Stimulated activated CD4-positive, alpha-beta T cell treated with anti-CD3 and anti-CD28 coated beads, TNF-alpha, amount 100 ng/mL, for 1 hour (primary cell): ENCODE results near the gene SFXN2.
"Not testable (repeated sequence)": the region's sequence is repeated elsewhere in the genome, so short reads cannot be mapped to it uniquely, and the experiment has no call there.

ENCODE experiments used
- DNase-seq, 3 donors: peaks; one replicate each; pipeline ENCODE4 v3.0.0-alpha.2; 2020; ENCODE audit warnings: low read depth in 3 of 3, low spot score in 1 of 3

Gene SFXN2

DNA sequence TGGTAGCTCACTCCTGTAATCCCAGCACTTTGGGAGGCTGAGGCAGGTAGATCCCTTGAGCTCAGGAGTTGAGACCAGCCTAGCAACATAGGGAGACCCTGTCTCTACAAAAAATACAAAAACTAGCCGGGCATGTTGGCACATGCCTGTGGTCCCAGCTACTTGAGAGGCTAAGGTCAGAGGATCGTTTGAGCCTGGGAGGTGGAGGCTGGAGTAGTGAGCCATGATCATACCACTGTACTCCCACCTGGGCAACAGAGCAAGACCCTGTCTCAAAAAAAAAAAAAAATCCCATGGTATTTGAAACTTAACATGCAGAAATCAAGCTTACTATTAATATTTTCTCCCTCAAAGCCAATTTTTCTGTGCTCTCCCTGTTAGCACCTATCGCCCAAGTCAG, 5.9 kb downstream of the SFXN2 start:
- no peak for DNase-seq

DNA sequence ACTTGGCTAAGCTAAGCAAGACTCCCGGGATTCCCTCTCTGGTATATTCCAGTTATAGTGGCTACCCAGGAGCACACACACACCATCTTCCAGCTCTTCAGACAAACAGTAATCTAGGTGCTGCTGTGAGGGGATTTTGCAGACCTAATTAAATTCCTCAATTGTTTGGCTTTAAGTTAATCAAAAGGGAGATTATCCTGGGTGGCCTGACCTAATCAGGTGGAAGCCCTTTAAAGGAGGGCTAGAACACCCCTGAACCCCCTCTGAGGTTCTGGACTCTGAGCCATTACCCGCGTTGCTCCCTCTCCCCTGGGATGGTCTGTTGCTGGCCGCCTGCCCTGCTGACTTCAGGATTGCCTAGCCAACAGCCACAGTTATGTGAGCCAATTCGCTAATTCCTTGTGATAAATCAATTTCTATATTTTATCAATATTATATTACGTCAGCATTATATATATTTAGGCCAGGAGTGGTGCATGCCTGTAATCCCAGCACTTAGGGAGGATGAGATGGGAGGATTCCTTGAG, 6.4 kb downstream of the SFXN2 start:
- DNase-seq = no peak

DNA sequence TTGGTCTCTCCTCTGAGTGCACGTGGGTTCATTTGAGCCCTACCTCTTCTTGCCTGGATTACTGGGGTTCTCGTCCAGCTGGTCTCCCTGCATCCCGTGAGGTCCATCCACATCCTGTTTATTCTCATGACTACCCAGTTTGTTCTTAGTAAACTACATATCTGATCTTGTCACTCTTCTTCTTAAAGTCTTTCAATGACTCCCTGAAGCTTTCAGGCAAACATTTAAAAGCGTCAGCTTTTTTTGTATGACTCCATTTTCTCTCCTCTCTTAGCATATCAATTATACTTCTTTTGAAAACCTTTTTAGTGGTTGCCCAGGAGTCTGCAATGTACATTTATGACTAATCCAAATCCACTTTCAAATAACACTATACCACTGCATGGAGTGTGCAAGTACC, 7.5 kb downstream of the SFXN2 start:
- DNase-seq = no peak

- no peak for DNase-seq
Observed at GRCh38 chr10:102723989-102724388, 9.6 kb downstream of the SFXN2 start.

- no peak for DNase-seq
Observed at GRCh38 chr10:102726274-102726673, 11.8 kb downstream of the SFXN2 start.

DNA sequence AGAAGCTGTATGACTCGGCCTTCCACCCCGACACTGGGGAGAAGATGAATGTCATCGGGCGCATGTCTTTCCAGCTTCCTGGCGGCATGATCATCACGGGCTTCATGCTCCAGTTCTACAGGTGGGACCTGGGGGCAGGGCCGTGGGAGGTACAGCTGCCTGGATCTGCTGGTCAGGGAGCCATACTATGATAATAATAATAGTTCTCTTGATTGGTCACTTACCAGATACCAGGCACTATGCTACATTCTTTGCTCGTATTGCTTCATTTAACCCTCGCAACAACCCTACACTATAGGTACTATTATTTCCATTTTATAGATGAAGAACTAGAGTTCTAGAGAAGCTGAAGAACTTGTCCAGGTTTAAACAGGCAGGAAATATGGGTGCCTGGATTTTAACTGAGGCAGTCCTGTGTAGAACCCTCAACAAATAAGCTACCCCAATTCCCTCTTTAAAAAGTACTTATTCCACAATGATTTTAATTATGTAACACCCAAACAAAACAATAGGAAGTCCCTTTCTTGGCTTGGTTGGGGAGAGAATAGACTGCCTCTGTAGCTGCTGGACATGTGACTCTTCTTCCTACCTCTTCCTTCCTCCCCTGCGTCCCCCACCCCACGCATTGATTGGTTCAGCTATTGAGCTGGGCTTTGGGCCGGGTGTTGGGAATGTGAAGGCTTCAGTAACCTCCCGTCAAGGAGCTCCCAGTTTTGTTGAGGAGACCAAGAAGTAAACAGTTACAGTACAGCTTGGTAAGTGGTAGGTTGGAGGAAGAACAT, 12.8 kb downstream of the SFXN2 start:
- no peak for DNase-seq

GRCh38 chr10:102729029-102730026, 14.9 kb downstream of the SFXN2 start:
- peak in 1 of 3 donors; percentile 43 for DNase-seq

DNA sequence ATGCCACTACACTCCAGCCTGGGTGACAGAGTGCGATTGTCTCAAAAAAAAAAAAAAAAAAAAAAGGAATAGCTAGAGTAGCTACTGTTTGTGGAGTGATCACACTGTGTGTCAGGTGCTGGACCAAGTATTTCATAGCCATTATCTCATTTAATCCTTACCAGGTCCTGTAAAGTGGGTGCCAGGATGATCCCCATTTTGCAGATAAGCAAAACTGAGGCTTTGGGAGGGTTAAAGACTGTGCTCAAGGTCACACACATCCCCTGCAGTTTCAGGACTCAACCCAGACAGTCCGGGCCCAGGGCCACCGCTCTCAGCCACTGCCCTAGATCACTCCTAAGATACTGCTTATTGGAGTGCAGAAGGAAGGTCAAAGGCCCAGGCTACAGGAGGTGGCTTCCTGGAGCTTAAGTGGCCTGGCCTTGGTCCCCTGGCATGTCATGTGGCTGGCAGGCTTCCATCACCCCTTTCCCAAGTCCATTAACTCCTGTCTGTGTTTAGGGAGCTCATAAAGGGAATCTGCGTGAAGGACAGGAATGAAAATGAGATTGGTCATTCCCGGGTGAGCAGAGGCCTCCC, 16.9 kb downstream of the SFXN2 start:
- DNase-seq = no peak

DNA sequence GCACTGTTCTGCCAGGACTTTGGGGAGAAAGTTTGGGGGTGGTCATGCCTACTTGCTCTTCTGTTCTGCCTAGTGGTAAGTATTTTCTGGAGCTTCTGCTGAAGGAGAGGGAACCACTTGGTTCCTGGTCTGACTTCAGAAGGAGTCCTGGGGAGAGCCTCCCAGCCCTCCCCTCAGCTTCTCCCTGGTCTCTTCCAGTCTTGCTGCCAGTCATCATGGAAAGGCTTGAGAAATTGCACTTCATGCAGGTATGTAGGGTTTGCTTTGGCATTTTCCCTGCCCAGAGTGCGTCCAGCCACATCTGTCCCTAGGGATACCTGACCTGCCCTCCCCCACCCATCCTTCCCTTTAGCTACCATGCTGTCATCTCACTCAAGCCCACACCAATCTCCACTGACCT, 18.2 kb downstream of the SFXN2 start:
- DNase-seq = no peak

GRCh38 chr10:102735065-102735562, 20.7 kb downstream of the SFXN2 start:
- no peak for DNase-seq

GRCh38 chr10:102738692-102739121, 24.3 kb downstream of the SFXN2 start:
- no peak for DNase-seq

DNA sequence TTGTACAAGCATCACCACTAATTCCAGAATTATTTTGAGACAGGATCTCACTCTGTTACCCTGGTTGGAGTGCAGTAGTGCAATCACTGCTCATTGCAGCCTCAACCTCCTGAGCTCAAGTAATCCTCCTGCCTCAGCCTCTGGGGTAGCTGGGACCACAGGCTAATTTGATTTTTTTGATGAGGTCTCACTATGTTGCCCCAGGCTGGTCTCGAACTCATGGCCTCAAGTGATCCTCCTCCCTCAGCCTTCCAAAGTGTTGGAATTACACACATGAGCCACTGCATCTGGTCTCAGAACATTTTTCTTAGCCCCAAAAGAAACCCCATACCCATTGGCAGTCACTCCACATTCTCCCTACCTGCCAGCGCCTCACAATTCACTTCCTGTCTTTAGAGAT, 25.8 kb downstream of the SFXN2 start:
- DNase-seq = no peak

DNA sequence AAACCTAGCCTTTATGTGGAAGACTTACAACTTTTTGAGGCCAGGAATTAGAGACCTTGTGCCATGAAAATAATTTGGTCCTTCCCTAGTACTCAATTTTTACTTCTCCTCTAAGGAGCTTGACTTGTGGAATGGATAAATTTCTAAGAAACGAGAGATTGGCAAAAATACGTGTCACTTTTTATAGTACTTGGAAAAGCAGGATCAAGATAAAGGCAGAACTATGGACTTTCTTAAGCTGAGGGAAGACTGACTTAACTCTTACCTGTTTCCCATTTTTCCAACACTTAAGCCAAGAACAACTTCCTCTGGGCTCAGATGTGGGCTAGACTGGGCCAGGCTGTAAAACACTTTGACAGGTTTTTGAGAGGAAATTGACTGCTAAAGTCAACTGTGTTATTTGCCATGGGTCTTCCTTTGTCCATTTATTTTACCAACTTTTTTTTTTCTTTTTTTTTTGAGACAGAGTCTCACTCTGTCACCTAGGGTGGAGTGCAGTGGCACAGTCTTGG, 27.3 kb downstream of the SFXN2 start:
- DNase-seq = no peak

DNA sequence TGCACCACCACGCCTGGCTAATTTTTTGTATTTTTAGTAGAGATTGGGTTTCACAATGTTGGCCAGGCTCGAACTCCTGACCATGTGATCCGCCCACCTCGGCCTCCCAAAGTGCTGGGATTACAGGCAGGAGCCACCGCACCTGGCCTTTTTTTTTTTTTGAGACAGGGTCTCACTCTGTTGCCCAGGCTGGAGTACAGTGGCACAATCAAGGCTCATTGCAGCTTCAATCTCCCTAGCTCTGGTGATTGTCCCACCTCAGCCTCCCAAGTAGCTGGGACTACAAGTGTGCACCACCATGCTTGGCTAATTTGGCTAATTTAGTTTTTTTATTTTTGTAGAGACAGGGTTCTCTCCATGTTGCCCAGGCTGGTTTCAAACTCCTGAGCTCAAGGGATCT, 27.9 kb downstream of the SFXN2 start:
- DNase-seq = not testable (repeated sequence)

GRCh38 chr10:102743078-102743587, 28.7 kb downstream of the SFXN2 start:
- no peak for DNase-seq

- peak; percentile 87 to 92 (median 87) for DNase-seq
Observed at GRCh38 chr10:102743588-102744373, 29.3 kb downstream of the SFXN2 start, which contains the start of gene WBP1L. Gene WBP1L (plus strand): TSS chr10:102743948. CDS start chr10:102744054, 106 bp downstream.

GRCh38 chr10:102744374-102745051, 30.1 kb downstream of the SFXN2 start:
- DNase-seq = no peak

- no peak for DNase-seq
Observed at GRCh38 chr10:102745157-102745556, 30.7 kb downstream of the SFXN2 start.

GRCh38 chr10:102752266-102752930, 38.0 kb downstream of the SFXN2 start:
- no peak for DNase-seq
